ENCODE measurements around the gene IGF2R. TPM values are rescaled to one million over a fixed set of nuclear protein-coding genes. Genes with fewer than 3 reads are reported as not detected.

The IGF2R gene
- total RNA-seq, 1 experiment from 2014 or later = 160 TPM

- no peak for TF ChIP-seq CTCF (IDR thresholded peaks at IDR 0.05; ENCODE audit: unreplicated experiment)
- CTCF ChIA-PET = interaction anchor here (0.5 to 1.3 kb wide), 5 partner anchors 11 to 208 kb away, joined by 3 to 7 read pairs (median 4); no protein-coding TSS in a partner anchor
- H3K27ac Mint-ChIP-seq (ENCODE audit: low read depth, unreplicated experiment) = peak overlapping the region; percentile 47
- H3K27me3 Mint-ChIP-seq (ENCODE audit: insufficient read depth, unreplicated experiment) = no peaks in the 10 kb centered on the region
- peaks cover 5% of the 10 kb centered on the region for H3K36me3 Mint-ChIP-seq (ENCODE audit: insufficient read depth, unreplicated experiment)
- intact Hi-C loops (cut with micrococcal nuclease) = no loop called here
- H3K4me3 Mint-ChIP-seq (ENCODE audit: unreplicated experiment) = peak overlapping the region; percentile 17
- peak; percentile 84 for DNase-seq (ENCODE audit: unreplicated experiment)
- no TSS peak for BruUV-seq (replicated peaks)
- POLR2A ChIA-PET = interaction anchor here (1.0 to 3.0 kb wide), 10 partner anchors 11 to 65 kb away, joined by 3 to 15 read pairs (median 5); no protein-coding TSS in a partner anchor
- peaks cover 75% of the 10 kb centered on the region for H3K4me1 Mint-ChIP-seq (ENCODE audit: insufficient read depth, unreplicated experiment)
- no peaks in the 10 kb centered on the region for H3K9me3 Mint-ChIP-seq (ENCODE audit: unreplicated experiment)
Measured at GRCh38 chr6:159979136-159979874, 10.4 kb downstream of the IGF2R start.

GRCh38 chr6:159980474-159980873 is 11.6 kb downstream of the IGF2R start:
- no TSS peak for BruUV-seq (replicated peaks)
- DNase-seq (ENCODE audit: unreplicated experiment) = no peak
- CTCF ChIA-PET = interaction anchor here (0.5 to 1.3 kb wide), 6 partner anchors 11 to 128 kb away, joined by 3 to 5 read pairs (median 4); no protein-coding TSS in a partner anchor
- no peaks in the 10 kb centered on the region for H3K27me3 Mint-ChIP-seq (ENCODE audit: insufficient read depth, unreplicated experiment)
- POLR2A ChIA-PET = interaction anchor here (1.0 to 3.0 kb wide), 4 partner anchors 11 to 62 kb away, joined by 3 to 15 read pairs (median 8); no protein-coding TSS in a partner anchor
- TF ChIP-seq CTCF (IDR thresholded peaks at IDR 0.05; ENCODE audit: unreplicated experiment) = no peak
- peaks cover 66% of the 10 kb centered on the region for H3K4me1 Mint-ChIP-seq (ENCODE audit: insufficient read depth, unreplicated experiment)
- no peak overlapping the region for H3K27ac Mint-ChIP-seq (ENCODE audit: low read depth, unreplicated experiment)
- no peak overlapping the region for H3K4me3 Mint-ChIP-seq (ENCODE audit: unreplicated experiment)
- intact Hi-C loops (cut with micrococcal nuclease) = no loop called here
- H3K9me3 Mint-ChIP-seq (ENCODE audit: unreplicated experiment) = no peaks in the 10 kb centered on the region
- H3K36me3 Mint-ChIP-seq (ENCODE audit: insufficient read depth, unreplicated experiment) = peaks cover 8% of the 10 kb centered on the region

- no peak for TF ChIP-seq CTCF (IDR thresholded peaks at IDR 0.05; ENCODE audit: unreplicated experiment)
- no peaks in the 10 kb centered on the region for H3K27me3 Mint-ChIP-seq (ENCODE audit: insufficient read depth, unreplicated experiment)
- ChIA-PET CTCF (interaction anchor here (0.5 to 1.3 kb wide), 5 partner anchors 11 to 128 kb away, joined by 3 to 5 read pairs (median 4); no protein-coding TSS in a partner anchor), POLR2A (interaction anchor here (1.0 to 3.6 kb wide), 3 partner anchors 11 to 20 kb away, joined by 3 to 32 read pairs (median 14); partner anchors contain the start of gene IGF2R)
- H3K36me3 Mint-ChIP-seq (ENCODE audit: insufficient read depth, unreplicated experiment) = peaks cover 10% of the 10 kb centered on the region
- H3K9me3 Mint-ChIP-seq (ENCODE audit: unreplicated experiment) = no peaks in the 10 kb centered on the region
- no peak for DNase-seq (ENCODE audit: unreplicated experiment)
- BruUV-seq (replicated peaks) = no TSS peak
- H3K4me1 Mint-ChIP-seq (ENCODE audit: insufficient read depth, unreplicated experiment) = peaks cover 66% of the 10 kb centered on the region
- peak overlapping the region; percentile 59 for H3K27ac Mint-ChIP-seq (ENCODE audit: low read depth, unreplicated experiment)
- H3K4me3 Mint-ChIP-seq (ENCODE audit: unreplicated experiment) = no peak overlapping the region
- intact Hi-C loops (cut with micrococcal nuclease) = no loop called here
Measured at GRCh38 chr6:159981071-159981402, 12.2 kb downstream of the IGF2R start.

GRCh38 chr6:159981403-159982245 is 12.7 kb downstream of the IGF2R start:
- no peak for DNase-seq (ENCODE audit: unreplicated experiment)
- Mint-ChIP-seq H3K4me3 (ENCODE audit: unreplicated experiment) (no peak overlapping the region), H3K9me3 (ENCODE audit: unreplicated experiment) (no peaks in the 10 kb centered on the region), H3K36me3 (ENCODE audit: insufficient read depth, unreplicated experiment) (peaks cover 10% of the 10 kb centered on the region), H3K4me1 (ENCODE audit: insufficient read depth, unreplicated experiment) (peaks cover 66% of the 10 kb centered on the region), H3K27me3 (ENCODE audit: insufficient read depth, unreplicated experiment) (no peaks in the 10 kb centered on the region), H3K27ac (ENCODE audit: low read depth, unreplicated experiment) (peak overlapping the region; percentile 59)
- CTCF ChIA-PET = interaction anchor here (0.8 to 1.3 kb wide), 3 partner anchors 10 to 129 kb away, joined by 3 to 4 read pairs (median 3); no protein-coding TSS in a partner anchor
- POLR2A ChIA-PET = interaction anchor here (0.7 to 3.6 kb wide), 5 partner anchors 8 to 1031 kb away, joined by 3 to 32 read pairs (median 14); partner anchors contain the start of gene IGF2R
- BruUV-seq (replicated peaks) = no TSS peak
- TF ChIP-seq CTCF (IDR thresholded peaks at IDR 0.05; ENCODE audit: unreplicated experiment) = no peak
- intact Hi-C loops (cut with micrococcal nuclease) = no loop called here
